Left ventricle myocardium superior (tissue), 1 donor: ENCODE data around the gene TBX6. TPM values are rescaled to one million over a fixed set of nuclear protein-coding genes. Genes with fewer than 3 reads are reported as not detected.
A peak's percentile ranks its signal among the peaks of the same experiment; 100 is the strongest.
"Not testable (repeated sequence)": the region's sequence is repeated elsewhere in the genome, so short reads cannot be mapped to it uniquely, and the experiment has no call there.

Source experiments
- ATAC-seq: fragments of 200-7000 bp; cut with Tn5 transposase; one replicate; pipeline ENCODE4 v1.9.1; 2020; ENCODE audit warnings: mild to moderate bottlenecking, moderate library complexity
- DNase-seq: peaks from one replicate; pipeline ENCODE4 v3.0.0-alpha.2; 2020
- intact Hi-C: fragments of 100-400 bp; cut with micrococcal nuclease; formaldehyde crosslinking; loops from one replicate; pipeline ENCODE4 v1.11.0; 2022
- total RNA-seq: library from RNA; stranded (reverse); fragmentation: NEBNext Ultra II Directional; extraction: Animal tissue kit (Norgen Biotek cat#: 25700); gene quantifications from one replicate; pipeline ENCODE4 v1.2.1, GENCODE V29; 2021
- donor health status: DM: no; HTN: yes; CAD: no; lungs with severe emphysema.

The TBX6 gene
- total RNA-seq, 1 donor from 2014 or later, result 0.79 TPM

DNA sequence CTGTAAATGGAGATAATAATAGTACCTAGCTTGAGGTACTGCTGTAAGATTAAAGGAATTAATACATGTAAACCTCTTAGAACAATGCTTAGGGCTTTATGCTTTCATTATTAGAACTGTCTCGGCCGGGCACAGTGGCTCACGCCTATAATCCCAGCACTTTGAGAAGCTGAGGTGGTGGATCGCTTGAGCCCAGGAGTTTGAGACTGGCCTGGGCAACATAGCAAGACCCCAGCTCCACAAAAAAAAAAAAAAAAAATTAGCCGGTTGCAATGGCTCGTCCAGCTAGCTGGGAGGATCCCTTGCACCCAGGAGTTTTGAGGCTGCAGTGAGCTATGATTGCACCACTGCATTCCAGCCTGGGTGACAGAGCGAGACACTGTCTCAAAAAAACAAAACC is 23.1 kb upstream of the TBX6 start:
- intact Hi-C loops, ATAC-seq, DNase-seq: not testable (repeated sequence)

DNA sequence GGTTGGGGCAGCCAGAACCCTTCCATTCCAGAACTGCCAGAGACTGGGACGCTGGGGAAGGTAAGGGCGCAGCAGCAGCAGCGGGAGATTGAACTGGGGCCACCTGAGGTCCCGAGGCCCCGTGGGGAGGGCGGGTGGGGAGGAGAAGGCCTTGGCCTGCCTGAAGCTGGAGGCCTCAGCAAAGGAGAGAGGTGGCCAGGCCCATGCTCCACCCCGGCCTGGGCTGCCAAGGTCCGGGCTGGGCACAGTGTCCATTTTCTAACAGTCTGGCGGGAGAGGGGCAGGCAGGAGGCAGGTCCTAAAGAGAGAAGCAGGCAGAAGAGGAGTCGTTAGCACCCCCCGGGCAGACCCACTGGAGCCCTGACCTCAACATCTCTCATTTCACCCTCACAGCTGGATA is 22.7 kb upstream of the TBX6 start:
- intact Hi-C loops, result no loop called here
- DNase-seq, result no peak
- no peak for ATAC-seq

DNA sequence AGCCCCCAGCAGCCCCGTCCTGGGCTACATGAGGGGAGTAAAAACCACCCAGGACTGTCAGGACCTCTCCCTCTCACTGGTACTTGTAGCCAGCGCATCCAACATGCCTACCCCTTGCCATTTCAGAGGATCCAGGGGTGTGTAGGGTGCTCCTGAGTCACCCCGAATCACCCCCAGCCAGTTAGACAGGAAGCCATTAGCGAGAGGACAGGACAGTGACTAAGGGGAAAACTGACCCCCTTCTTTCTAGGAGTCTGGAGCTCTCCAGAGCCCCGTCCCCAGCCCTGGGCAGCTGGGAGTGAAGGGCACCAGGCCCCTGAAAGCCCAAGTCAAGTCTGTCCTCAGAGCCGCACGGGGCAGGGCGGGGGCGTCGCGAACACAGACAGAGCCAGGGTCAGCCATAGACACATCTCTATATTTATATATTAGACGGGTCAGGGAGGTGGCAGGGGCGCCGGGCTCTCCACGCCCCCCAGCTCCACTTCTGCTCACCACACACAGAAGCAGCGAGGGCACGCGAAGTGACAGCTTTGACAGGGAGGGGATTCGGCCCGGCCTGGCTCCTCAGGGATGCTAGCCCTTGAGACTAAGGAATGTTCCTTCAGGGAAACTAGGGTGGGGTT is 22.1 kb upstream of the TBX6 start:
- intact Hi-C loops, result no loop called here
- ATAC-seq (no peak), DNase-seq (no peak)

- peak; percentile 66 for ATAC-seq
- DNase-seq, result peak; percentile 75
- intact Hi-C loops, result no loop called here
These were observed 21.4 kb upstream of the TBX6 start, which contains the start of gene GDPD3 for GRCh38 chr16:30113031-30113710. Gene GDPD3 (minus strand): TSS chr16:30113537. CDS start chr16:30113478, 59 bp downstream.

- peak; percentile 78 for DNase-seq
- intact Hi-C loops, result no loop called here
- peak; percentile 56 for ATAC-seq
These were observed 20.7 kb upstream of the TBX6 start for GRCh38 chr16:30112197-30113030.

GRCh38 chr16:30110661-30111060 is 18.9 kb upstream of the TBX6 start:
- intact Hi-C loops, result no loop called here
- ATAC-seq, result no peak
- no peak for DNase-seq

GRCh38 chr16:30108059-30108850 is 16.5 kb upstream of the TBX6 start:
- intact Hi-C loops, result no loop called here
- no peak for DNase-seq
- ATAC-seq, result no peak

DNA sequence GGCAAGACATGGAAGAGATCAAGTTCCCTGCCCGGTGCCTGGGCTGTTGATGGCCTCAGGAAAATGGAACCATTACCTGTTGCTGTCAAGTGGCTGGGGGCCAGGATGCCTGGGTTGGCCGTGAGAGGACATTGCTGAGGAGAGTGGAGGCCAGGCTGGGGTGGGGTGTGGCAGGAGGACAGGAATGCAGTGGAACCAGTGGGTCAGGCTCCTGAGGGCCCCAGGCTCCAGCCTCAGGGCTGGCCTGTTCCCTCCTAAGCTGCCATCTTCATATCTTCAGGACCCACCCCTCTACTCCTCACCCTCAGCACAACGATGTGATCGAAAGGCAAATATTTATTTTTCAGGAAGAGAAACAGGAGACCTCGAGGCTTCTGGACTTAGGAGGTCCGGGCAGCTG is 12.8 kb upstream of the TBX6 start:
- ATAC-seq (no peak), DNase-seq (no peak)
- intact Hi-C loops, result no loop called here

DNA sequence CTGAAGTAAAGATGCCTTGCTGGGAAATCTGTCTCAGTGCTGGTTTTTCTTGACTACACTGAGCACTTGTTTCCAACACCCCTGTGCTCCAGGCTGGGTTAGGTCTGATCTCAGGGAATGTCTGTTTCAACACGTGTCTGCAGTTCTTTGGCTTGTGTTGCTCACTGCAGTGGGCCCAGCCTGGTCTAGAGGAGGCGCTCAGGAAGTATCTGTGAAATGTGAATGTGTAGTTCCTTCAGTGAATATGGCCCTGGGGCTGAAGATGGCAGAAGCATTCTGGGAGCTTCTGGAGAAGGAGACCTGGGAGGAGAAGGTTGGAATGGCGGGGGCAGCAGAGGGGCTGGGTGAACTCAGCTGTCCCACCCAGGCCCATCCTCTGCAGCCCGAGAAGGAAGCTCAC is 12.4 kb upstream of the TBX6 start:
- ATAC-seq, result no peak
- intact Hi-C loops, result no loop called here
- DNase-seq, result no peak

GRCh38 chr16:30096862-30097563 is 5.3 kb upstream of the TBX6 start:
- no peak for ATAC-seq
- no peak for DNase-seq
- intact Hi-C loops, result no loop called here

DNA sequence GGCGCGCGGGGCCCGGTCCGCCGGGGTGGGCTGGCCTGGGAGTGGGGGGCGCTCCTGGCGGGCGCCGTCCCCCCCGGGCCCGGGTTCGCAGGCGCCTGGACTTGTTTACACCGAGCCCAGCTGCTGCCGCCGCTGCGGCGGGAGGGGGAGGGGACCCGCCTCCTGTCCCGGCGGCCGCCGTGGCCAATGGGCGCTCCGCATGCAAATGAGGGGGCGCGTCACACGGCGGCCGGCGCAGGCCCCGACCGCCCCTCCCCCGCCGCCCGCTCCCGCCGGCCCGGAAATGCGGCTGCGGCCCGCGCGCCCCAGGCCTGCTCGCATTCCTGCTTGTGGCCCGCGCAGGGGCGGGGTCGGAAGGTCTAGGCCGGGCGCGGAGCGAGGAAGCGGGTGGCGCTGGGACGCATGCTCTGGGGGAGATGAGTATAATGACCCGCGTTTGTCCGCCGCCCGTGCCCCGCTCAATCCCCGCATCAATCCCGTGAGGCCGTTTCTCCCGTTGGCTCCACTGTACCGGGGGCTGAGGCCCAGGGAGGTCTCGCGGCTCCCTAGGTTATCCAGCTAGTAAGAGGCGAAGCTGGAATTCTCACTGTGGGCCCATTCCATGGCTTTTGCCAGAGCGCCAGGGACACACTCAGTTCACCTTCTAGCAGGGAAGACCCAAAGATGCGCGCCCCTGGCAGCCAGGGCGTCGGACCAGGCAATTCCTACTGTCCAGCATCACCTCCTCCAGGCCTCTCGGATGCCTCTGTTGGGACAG is 4.6 kb upstream of the TBX6 start, which contains the start of gene YPEL3:
Gene YPEL3 (minus strand): TSS at position 109 of the 757 bp plus-strand sequence. CDS start 731 bp downstream, outside the sequence.
- intact Hi-C loops, result no loop called here
- ATAC-seq, result peak; percentile 74
- DNase-seq, result peak; percentile 97

DNA sequence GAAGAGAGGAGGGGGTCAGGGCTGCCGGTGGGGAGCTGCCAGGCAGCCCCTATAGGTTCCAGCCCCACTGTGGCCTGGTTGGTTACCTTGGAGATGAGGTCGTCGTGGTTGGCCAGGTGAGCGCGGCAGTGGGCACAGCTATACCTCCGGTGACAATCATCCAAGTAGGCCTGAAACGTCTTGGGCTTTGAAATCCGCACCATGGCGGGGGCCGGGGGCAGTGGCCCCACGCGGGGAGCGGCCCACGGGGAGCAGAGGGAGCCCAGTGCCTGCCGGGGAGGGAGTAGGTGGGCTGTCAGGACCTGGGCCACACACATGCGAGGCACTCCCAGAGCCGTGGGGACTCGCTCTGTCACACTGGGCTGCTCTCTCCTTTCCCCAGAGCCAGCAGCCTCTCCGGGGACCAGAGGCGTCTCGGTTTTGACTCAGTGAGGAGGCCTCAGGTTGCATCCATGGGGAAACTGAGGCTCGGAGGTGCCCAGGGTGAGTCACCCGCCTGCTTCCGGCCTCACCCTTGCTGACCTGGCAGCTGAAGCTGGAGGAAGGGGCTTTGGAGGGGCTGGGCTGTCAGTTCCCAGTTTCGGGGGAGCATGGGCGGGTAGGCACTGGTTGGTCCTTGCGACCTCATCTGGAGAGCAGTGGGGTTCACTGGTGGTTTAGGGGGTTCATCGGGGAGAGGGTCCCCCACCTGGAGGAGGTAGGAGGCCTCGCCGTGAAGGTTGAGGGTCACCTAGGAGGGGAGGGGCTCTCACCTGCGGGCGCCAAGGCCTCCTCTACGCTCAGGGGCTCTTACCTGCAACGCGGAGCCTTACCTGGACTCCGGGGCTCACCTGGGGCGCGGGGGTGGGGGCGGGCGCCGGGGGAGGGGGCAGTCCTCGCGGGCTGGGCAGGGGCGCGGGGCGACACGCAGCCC is 3.7 kb upstream of the TBX6 start:
- DNase-seq (peak; percentile 49), ATAC-seq (no peak)
- intact Hi-C loops, result no loop called here

DNA sequence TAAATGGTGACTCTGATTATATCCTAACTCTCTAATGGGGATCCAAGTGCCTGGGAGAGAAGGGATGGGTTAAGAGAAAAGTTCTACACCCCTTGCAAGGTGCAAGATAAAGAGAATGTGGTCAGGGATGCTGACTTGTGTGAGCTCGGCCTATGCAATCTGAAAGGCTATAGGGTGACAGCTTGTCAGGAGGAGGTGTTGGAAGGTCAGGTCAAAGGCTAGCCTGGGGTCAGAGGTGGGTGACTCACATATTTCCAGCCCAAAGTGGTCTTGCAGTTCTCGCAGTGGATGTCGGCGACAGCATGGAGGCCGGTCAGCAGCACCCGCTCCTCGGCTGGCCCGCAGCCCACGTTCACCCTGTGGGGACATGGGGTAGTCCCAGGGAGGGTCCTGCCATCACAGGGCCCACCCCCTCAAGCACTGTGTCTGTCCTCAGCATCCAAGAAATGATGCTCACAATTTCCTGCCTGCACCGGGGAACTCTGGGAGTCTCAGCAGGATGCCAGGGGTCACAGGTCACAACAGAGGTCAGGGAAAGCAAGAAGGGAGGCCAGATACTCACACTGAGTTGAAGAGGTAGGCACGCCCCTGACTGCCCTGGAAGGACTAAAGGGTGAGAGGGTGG is 2.9 kb upstream of the TBX6 start:
- intact Hi-C loops, result no loop called here
- DNase-seq (peak; percentile 41), ATAC-seq (no peak)

GRCh38 chr16:30092373-30093010 is 768 bp upstream of the TBX6 start:
- peak; percentile 56 for ATAC-seq
- peak; percentile 88 for DNase-seq
- intact Hi-C loops, result no loop called here

GRCh38 chr16:30090610-30091331 is 953 bp downstream of the TBX6 start:
- DNase-seq, result peak; percentile 43
- no peak for ATAC-seq
- intact Hi-C loops, result no loop called here
